Stimulated activated CD4-positive, alpha-beta T cell treated with anti-CD3 and anti-CD28 coated beads, Interleukin-2, amount 100 ng/mL, for 24 hours (primary cell): ENCODE data around the gene HRH1.
A peak's percentile ranks its signal among the peaks of the same experiment; 100 is the strongest.
"Not testable (repeated sequence)": the region's sequence is repeated elsewhere in the genome, so short reads cannot be mapped to it uniquely, and the experiment has no call there.

Source experiments
- DNase-seq, 2 donors: peaks; one replicate each; pipeline ENCODE4 v3.0.0-alpha.2; 2020

The HRH1 gene, protein sequence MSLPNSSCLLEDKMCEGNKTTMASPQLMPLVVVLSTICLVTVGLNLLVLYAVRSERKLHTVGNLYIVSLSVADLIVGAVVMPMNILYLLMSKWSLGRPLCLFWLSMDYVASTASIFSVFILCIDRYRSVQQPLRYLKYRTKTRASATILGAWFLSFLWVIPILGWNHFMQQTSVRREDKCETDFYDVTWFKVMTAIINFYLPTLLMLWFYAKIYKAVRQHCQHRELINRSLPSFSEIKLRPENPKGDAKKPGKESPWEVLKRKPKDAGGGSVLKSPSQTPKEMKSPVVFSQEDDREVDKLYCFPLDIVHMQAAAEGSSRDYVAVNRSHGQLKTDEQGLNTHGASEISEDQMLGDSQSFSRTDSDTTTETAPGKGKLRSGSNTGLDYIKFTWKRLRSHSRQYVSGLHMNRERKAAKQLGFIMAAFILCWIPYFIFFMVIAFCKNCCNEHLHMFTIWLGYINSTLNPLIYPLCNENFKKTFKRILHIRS

DNA sequence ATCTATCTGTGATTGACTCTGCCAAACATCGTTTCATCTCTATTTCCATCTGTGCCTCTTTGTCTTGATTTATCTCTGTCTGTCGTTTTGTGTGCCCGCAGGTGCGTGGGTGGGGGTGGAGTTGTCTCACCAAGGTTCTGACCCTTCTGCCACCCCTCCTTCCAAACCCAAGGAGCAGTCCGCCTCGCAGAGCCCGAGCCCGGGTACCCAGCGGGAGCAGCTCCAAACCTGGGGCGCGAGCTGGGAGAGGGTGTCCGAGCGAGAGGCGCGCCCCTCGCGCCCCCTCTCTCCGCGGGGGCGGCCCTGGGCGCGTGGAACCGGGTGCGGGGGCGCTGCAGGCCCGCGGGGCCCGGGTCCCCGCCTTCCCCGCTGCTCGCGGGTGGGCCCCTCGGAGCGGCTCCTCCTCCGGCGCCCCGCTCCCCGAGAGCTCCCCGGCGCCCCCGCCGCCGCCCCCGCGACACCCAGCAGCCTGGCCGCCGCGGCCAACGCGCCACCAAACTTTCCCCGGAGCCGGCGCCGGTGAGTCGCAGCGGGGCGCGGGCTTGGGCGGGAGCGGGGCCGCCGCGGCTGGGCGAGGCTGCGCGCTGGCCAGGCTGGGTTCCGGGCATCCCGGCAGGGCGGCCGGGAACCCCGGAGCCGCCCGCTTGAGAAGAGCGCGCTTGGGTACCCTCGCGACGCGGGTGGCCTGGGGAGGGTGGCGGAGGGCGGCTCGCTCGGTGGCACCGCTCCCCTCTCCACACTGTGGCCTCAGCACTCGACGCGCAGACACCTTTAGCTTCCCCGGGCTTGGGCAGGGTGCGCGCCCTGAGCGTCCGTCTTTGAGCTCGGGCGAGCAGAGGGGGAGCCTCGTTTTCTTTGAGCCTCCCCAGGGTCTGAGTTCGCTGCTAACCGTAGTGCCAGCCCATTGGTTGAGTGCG lies at the start of gene HRH1:
TSS of gene HRH1 (plus strand) at position 458 of the 917 bp plus-strand sequence. CDS start 104,545 bp downstream, outside the sequence.
- peak in 1 of 2 donors; percentile 28 for DNase-seq

DNA sequence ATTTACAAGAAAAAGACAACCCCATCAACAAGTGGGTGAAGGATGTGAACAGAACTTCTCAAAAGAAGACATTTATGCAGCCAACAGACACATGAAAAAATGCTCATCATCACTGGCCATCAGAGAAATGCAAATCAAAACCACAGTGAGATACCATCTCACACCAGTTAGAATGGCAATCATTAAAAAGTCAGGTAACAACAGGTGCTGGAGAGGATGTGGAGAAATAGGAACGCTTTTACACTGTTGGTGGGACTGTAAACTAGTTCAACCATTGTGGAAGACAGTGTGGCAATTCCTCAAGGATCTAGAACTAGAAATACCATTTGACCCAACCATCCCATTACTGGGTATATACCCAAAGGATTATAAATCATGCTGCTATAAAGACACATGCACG lies 41.0 kb upstream of the HRH1 start:
- DNase-seq = not testable (repeated sequence)

DNA sequence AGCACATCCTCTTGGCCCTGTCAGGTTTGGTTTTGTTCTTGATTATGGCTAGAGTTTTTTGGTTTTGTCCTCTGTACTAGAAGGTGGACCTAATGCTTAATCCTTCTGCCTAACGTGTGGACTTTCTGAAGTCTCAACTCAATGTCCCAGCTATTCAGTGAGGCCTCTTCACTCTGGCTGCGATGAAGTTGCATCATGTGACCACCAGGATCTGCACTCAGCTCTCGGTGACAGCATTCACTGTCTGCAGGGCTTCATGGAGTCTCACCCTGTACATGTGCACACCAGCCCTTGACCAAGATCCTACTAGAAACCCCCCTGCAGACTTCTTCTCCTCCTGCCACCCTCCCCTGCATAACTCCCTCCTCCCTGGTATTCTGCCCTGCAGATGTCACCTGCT lies 38.7 kb upstream of the HRH1 start:
- DNase-seq = no peak

DNA sequence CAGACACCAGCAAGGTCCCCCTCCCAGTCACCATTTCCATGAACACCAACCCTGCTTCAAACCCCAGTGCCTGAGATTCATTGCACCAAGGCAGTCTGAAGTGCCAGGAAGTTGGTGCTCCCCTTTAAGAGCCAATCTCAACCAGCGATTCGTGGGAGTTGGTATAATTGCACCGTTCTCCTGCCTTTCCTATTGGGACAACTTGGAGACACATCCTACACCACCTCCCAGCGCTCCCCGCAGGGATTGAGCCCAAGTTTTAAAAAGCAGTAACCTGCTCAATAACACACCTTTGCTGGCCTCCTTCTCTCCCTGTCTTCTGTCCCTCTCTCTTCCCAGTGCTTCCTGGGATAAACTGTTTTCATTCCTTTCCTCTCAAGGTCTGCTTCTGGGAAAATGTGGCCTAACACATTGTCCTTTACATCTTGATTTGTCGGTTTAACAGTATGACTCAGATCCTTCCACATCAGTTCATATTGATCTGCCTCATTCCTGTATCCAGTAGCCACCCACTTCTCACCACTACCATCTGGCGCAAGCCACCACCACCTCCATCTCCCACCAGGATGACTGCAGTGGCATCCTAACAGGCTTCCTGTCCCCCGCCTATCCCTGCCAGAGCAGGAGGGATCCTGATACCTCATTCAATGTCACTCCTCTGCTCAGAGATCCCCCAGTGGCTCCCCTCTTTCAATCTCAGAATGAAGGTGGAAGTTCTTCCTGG lies 37.8 kb upstream of the HRH1 start:
- no peak for DNase-seq

DNA sequence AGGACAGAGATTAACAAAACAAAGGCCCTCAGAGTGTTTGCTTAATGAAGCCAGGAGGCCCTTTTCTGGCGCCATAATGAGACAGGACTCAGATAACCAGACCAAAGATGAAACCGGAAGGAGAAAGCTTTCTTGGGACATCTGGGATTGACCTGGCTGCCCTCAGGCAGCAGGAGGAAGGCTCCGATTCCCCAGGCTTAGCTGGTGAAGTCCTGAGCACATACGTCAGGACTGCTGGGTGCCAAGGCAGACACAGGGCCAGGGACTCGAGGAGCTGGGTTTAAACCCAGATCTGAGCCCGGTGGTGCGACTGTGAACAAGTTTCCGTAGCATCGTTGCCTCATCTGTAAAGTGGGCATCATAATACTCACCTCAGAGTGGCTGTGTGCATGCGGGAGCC lies 36.7 kb upstream of the HRH1 start:
- no peak for DNase-seq

DNA sequence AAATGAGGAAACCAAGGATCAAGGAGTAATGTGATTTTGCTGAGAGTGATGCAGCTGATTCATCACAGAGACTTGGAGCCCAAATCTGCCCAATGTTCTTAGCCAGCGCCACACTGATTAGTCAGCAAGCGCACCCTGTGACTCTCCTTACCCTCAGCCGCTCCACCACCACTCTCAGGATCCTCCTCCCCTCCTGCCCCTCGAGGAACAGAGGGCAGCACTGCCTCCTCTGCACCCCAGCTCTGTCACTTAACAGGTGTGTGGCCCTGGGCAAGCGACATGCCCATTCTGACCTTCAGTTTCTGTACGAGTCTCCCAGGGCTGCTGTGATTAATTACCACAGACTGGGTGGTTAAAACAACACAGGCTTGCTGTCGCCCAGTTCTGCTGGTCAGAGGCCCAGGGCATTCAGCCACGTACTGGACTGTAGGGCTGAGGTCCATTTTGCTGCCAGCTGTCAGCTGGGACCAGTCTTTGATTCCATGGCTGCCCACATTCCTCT lies 36.1 kb upstream of the HRH1 start:
- DNase-seq = no peak

DNA sequence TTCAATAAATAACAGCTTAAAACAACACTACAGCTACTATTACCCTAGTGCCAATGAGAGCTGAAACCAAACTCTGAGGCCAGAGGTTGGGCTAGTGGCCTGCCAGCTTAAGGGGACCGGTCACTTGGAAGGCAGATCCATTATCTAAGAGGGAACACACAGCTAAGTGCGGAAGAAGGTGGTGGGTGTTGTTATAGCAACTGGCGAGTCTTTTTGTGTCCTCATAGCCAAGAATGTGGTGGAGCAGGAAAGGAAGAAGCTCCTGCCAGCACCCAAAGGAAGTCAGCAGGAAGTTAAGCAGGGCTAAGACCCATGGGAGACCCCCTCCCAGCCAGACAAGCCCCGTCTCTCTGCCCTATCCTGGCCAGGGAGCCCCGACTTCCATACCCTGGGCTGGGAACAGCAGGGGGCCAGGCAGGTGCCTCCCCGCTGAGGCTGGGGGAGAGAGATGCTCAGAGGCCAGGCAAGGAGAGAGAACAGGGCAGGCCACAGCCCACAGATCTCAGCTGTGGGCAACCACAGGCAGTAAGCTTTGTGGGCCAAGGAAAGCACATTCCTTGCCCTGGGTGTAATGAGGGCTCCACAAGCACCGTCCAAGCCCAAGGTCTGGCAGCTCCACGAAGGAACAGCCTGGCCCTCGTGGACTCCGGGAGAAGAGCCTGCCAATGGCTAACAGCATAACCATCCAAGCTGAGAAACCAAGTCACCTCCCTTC lies 34.0 kb upstream of the HRH1 start:
- no peak for DNase-seq

DNA sequence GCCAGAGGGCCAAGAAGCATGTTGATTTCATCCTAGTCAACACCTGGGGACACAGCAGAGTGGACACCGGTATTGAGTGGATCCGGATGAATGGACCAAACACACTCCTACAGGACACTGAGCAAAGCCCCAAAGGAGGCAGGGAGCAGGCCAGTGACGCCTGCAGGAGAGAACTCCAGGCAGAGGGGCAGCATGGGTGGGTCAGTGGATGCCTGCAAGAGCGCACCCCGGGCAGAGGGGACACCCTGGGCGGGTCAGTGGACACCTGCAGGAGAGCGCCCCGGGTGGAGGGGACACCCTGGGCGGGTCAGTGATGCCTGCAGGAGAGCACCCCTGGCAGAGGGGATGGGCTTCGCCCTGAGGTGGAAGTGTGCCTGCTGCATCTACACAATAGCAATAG lies 27.6 kb upstream of the HRH1 start:
- DNase-seq = no peak

DNA sequence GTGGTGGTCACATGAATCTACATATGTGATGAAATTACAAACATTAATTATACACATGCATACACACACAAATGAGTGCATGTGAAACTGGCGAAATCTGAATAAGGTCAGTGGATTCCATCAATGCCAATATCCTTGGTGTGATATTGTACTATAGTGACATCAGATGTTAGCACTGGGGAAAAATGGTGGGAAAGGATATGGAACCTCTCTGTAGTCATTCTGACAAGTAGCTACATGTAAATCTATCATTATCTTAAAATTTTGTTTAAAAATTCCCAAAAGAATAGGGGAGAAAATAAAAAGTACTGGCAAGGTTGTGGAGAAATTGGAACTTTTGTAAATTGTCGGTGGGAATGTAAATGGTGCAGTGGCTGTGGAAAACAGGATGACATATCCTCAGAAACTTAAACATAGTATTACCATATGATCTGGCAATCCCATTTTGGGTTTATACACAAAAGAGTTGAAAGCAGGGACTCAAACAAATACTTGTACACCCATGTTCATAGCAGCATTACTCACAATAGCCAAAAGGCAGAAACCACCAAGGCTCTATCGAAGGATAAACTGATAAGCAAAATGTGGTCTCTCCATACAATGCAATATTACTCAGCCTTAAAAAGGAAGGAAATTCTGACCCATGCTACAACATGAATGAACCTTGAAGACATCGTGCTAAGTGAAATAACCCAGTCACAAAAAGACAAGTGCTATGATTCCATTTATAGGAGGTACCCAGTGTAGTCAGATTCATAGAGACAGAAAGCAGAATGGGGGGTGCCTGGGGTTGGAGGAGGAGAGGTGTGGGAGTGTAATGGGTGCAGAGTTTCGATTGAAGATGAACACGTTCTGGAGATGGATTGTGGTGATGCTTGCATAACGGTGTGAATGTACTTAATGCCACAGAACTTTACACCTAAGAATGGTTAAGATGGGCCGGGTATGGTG lies 25.3 kb upstream of the HRH1 start:
- DNase-seq = peak in 1 of 2 donors; percentile 11

DNA sequence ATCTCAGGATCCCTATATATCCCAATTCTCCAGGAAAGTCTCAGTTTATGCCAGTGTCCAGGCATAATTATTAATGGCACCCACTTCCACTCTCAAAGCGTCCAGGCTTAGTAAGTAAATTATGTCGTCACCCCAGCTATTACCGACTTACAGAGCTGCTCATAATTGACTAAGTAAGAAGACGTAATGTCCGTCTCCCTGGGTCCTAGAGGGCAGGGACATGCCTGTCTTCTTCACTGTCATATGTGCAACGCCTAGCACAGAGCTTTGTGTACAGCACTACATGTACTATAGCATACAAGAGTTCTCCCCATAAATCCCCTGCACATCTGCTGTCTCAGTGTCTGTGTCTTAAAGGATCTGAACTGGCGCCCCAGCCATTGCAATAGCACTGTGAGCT lies 23.9 kb upstream of the HRH1 start:
- DNase-seq = no peak

DNA sequence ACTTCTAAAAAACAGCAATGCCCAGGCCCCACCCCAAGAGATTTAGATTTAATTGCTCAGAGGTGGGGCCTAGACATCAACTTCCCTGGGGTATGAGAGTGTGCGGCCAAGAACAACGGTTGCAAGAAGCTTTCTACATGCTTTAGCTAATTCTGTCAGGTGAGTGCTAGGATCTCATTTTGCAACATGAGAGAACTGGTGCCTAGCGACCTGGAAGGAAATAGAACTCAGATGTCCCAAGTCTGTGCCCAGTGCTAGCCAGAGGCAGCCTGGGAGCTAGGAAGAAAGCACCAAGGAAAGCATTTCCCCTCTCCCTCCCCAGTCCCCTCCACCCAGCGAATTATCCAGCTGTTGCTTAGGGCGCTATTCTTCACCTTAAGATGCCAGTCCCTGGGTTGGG lies 22.9 kb upstream of the HRH1 start:
- no peak for DNase-seq

DNA sequence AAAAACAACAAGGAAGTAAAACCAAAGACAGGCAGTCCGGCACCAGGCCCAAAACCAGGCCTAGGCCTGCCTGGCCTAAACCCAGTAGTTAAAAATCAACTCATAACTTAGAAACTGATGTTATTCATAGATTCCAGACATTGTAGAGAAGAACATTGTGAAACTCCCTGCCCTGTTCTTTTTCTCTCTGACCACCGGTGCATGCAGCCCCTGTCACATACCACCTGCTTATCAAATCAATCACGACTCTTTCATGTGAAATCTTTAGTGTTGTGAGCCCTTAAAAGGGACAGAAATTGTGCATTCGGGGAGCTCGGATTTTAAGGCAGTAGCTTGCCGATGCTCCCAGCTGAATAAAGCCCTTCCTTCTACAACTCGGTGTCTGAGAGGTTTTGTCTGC lies 22.4 kb upstream of the HRH1 start:
- DNase-seq = not testable (repeated sequence)

DNA sequence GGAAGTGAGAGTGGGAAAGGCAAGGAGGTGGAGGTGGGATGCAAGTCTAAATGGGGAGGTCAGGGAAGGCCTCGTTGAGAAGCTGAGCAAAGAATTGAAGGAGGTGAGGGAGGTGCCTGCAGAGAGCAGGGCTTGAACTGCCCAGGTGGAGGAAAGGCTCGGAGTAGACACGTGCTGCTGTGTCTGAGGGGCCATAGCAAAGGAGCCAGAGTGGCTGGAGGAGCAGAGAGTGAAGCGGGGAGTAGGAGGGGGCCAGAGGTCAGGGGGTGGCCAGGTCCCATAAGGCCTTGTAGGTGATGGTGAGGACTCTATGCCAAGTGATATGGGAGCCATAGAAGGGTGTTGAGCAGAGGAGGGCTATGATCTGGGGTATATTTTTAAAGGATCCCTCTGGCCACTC lies 21.4 kb upstream of the HRH1 start:
- DNase-seq = no peak

DNA sequence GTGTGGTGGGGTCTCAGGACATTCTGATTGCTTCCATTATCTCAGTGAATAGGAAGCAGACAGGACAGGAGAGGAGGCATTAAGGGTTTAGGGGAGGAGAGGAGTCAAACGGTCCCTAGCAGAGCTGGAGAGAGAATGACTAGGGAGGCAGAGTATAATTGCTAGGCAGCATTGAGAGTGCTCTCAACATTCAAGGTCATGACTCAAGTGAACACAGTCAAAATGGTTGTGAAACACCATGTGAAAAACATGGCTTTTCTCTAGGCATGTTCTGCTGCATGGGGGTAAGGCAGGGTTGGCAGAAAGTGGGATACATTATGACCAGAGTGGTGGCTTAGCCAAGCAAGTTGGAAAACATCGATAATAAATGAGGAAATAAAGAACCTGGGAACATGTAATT lies 19.5 kb upstream of the HRH1 start:
- no peak for DNase-seq

DNA sequence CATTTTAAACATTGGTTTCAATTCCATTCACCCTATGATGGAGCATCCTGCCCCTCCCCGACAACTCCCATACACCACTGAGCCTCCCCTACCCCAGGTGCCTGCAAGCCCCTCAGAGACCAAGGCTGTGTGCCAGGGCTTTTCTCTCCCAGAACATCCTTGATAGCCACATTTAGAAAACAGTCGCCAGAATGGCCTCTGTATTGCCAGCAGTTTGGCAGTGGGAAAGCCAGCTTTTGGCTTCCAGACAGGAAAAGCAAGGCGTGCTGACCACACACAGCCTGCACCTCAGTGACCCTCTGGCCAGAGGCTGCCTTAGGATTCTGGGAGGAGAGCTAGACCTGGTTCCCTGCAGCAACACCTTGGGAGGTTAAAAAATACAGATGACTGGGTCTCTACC lies 18.2 kb upstream of the HRH1 start:
- no peak for DNase-seq

DNA sequence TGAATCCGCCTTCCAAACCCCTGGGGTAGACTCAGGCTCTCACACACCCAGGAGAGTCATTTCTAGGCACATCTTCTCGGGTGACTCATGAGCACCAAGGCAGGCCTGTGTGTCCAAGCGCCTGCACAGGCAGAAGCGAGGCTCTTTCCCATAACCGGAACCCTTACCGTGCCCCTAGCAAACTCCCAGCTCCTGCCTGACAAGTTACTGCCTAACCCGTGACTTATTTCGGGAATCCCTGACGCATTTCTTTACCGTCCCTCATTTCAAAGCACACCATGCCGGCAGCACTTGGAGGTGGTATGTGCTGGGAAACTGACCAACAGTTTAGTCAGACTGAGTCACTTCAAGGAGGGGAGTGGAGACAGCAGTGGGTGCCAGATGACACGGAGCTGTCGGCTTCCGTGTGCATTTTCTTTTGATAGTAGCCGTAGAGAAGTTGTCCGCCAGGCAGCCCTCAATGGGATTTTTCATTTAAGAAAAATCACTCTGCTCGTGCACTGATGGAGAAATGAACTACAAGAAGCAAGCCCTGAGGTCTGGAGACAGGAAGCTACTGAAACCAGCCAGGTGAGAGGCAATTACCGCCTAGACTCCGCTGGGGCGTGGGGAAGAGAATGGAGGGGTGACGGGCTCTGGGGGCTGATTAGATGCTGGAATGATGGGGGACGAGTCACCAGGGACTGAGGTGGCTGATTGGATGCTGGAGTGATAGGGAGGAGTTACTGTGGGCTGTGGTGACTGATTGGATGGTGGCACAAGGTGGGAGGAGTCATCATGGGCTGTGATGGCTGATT lies 17.3 kb upstream of the HRH1 start:
- no peak for DNase-seq

DNA sequence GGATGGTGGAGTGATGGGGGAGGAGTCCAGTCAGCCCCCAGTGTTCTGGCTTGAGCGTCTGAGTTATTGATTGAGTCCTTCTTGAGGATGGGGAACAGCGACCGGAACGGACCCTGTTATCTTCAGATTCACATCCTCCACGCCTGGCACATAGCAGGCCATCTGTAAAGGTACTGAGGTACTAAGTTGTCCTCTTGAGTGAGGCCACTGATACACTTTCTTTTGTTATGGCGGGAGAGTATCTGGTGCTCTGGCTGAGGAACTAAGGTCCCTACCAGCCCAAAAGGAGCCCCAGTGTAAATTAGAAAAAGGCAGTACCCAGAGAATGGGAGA lies 16.7 kb upstream of the HRH1 start:
- DNase-seq = no peak

DNA sequence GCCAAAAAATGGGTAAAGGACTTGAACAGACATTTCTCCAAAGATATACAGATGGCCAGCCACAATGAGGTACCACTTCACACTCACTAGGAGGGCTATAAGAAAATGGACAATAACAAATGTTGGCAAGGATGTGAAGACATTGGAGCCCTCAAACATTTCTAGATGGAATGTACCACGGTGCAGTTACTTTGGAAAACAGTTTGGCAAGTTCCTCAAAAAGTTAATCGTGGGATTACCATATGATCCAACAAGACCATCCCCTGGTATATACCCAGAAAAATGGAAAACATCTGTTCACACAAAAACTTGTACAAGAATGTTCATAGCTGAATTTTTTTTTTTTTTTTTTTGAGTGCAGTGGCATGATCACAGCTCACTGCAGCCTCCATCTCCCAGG lies 15.9 kb upstream of the HRH1 start:
- DNase-seq = no peak

DNA sequence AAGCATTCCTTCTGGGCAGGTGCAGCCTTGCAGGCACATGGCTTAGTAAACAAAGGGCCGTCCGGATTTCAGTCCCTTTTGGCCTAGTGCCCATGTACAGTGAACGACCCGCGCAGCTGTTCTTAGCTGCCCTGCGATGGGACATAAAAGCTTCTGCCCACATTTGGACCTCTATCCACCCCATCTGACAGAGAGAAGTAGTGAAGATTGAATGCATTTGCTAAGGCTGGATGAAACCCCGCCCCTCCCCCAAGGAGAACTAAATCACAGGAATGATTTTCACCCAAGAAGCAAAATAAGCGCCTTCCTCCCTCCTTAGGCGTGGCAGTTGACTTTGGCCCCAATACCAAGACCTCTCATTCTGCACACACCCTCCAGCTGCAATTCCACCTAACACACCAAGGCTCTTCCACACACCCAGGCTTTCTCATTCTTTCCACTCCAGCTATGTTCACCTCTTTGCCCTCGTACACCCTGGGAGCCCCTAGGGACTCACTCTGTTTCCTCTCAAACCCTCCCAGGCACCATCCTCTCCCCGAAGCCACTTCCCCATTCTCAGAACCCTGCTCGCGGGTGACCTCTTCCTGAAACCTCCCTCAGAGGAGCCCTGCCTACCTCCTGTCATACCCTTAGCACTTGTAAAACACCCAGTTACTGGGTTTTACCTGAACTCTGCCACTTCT lies 14.1 kb upstream of the HRH1 start:
- peak in 1 of 2 donors; percentile 23 for DNase-seq

DNA sequence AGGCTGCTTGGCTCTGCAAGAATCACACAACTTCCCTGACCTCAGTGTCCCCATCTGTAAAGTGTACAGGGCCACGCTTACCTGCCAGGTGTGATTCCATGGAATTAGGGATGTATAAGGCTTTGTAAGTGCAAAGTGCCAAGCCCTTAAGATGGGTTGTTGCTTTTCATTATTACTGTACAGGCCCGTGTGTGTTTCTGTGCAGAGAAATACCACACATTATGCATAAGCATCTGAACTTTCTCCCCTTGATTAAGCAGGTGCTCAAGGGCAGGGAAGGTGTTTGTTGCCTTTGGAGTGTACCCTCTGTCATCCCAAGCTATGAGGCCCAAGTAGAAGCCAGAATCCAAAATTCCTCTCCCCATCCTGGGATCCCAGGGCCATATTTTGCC lies 13.6 kb upstream of the HRH1 start:
- no peak for DNase-seq
